ENCODE results near the gene PRR16.

PRR16 gene

DNA sequence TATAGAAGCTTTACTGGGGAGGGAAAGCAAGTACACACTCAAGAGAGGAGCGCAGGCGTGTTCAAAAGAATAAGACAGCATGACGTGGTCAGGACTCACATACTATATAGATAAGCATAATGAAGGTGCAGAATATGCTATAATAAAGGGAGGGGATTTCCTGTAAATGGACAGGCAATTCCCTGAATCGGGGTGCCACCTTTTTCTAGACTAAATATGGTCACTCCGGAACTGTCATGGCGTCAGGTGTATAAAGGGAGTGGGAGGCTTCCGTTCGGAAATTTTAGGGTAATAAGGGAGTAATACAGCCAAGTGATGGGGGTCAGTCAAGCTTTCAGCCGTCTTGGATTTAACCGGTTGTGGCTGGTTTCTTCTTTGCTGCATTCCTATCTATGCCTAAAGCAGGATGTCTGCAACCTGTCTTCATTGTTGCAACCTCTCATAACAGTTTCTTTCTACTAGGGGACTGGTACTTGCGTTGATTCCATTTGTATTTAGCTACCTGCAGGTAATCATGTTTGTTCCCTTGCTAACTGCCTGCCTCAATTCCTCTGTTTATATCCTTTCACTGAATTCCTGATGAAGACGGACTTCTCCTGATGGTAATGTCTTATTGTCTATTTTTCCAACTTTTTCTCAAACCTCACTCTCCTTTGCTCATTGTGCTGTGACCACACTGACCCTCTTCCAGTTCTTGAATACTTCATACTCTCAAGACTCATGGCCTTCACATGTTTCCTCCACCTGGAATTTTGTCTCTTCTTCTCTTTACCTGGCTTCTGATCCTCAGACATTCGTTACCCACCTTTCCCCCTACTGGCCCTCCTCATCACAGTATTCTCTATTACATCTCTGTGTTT, 48.9 kb downstream of the PRR16 start:
- no peak overlapping the region for H3K4me3 ChIP-seq
- no peak for TF ChIP-seq CTCF (IDR thresholded peaks at IDR 0.05)
- no peak overlapping the region for H3K27ac ChIP-seq
- no peak for DNase-seq (ENCODE audit: low spot score)

DNA sequence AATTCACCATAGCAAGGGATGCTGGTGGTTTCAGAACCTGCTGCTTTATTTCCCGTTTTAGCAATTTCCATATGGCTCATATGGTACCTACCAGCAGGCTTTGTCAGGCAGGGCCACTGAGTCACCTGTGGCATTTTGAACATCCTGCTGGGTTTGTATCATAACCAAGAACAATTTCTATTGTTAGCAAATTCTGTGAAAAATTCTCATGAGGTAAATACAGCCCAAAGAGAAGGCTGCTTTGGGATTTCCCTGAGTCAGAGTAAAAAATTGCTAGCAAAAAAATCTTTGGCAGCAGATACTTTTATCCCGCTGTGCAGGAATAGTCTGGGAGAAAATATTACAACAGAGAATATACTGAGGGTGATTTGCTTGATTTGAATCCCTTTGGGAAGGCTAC, 52.7 kb downstream of the PRR16 start:
- H3K4me3 ChIP-seq: no peak overlapping the region
- no peak overlapping the region for H3K27ac ChIP-seq
- no peak for DNase-seq (ENCODE audit: low spot score)
- no peak for TF ChIP-seq CTCF (IDR thresholded peaks at IDR 0.05)

DNA sequence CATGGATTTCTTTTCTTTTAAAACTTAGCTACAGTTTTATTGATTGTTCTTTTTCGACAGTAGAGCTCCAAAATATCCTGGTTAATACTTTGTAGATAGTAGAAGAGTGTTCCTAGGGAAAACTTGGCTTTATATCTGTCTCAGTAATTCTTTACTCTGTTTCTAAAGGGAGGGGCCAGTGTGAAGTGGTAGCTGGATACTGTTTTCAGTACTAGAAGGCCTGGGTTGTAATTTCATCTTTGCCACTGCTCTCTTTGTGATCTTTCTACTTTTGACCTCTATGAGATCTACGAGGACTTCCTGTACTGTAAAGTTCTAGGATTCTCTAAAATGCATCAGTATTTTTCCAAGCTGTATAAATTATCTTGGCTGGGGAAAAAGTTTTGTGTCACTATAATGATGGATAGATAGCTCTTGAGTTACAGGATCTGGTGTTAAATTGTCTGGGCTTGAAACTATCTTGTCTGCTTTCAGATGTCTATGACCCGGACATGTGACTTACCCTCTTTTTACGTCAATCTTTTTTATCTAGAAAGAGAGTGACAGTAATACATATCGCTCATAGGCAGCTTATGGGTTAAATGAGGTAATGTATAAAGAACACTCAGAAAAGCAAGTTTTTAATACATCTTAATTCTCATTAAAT, 53.6 kb downstream of the PRR16 start:
- no peak for DNase-seq (ENCODE audit: low spot score)
- H3K27ac ChIP-seq: no peak overlapping the region
- no peak overlapping the region for H3K4me3 ChIP-seq
- TF ChIP-seq CTCF (IDR thresholded peaks at IDR 0.05): no peak

GRCh38 chr5:120518581-120518980, 54.5 kb downstream of the PRR16 start:
- Histone ChIP-seq H3K4me3 (no peak overlapping the region), H3K27ac (no peak overlapping the region)
- no peak for DNase-seq (ENCODE audit: low spot score)
- no peak for TF ChIP-seq CTCF (IDR thresholded peaks at IDR 0.05)

DNA sequence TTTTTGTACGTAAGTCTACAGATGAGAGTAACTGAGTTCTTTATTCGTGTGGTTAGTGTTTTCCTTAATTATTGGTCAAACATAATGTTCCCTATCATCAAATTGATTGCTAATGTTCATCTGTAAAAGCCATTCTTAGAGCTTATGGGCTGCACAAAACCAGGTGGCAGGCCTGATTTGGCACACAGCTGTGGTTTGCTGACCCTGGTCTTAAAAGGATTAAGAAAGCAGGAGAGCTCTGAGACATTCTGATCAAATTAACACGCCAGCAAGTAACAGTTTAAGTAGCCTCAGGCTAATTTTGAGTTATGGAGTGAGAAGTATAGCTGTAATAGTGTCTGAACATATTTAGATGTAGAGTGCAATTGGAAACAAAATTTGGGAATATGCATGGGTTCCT, 63.2 kb downstream of the PRR16 start:
- no peak overlapping the region for H3K27ac ChIP-seq
- H3K4me3 ChIP-seq: no peak overlapping the region
- TF ChIP-seq CTCF (IDR thresholded peaks at IDR 0.05): no peak
- no peak for DNase-seq (ENCODE audit: low spot score)

- no peak for TF ChIP-seq CTCF (IDR thresholded peaks at IDR 0.05)
- DNase-seq (ENCODE audit: low spot score): no peak
- no peak overlapping the region for H3K27ac ChIP-seq
- H3K4me3 ChIP-seq: no peak overlapping the region
Measured at GRCh38 chr5:120528609-120529008, 64.5 kb downstream of the PRR16 start.

DNA sequence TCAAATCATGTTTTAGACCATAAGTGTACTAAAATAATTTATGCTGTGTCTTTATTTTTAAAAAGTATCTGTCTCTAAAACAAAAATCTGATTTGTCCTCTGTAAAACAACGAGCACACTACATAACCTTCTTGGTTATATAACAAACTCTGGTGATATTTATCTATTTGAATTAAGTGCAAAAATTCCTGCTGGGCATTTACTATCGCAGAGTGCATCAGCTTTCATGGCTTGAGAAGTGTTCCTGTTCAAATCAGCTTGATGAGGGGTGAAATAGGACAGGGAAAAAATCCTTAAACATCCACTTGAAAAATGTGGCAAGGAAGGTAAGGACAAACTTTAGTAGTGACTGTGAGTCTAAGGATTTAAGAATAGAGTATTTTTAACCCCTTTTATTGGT, 65.3 kb downstream of the PRR16 start:
- no peak for TF ChIP-seq CTCF (IDR thresholded peaks at IDR 0.05)
- Histone ChIP-seq H3K4me3 (no peak overlapping the region), H3K27ac (no peak overlapping the region)
- no peak for DNase-seq (ENCODE audit: low spot score)

All from coronary artery (tissue), 2 donors.